Liver (tissue), 9 donors: ENCODE results near the gene KLHL30. TPM values are rescaled to one million over a fixed set of nuclear protein-coding genes. Genes with fewer than 3 reads are reported as not detected.

Experiments
- DNase-seq: peaks from one replicate; pipeline ENCODE4 v3.0.0-alpha.2; 2017; ENCODE audit warnings: low spot score
- H3K27ac ChIP-seq, 2 donors: one replicate each; pipeline ENCODE4 v1.7.0; 2013; ENCODE audit warnings: inconsistent platforms in 2 of 2, low read length in 2 of 2, control low read depth in 1 of 2, low read depth in 1 of 2, mild to moderate bottlenecking in 1 of 2
- H3K27me3 ChIP-seq, 4 donors: one replicate each; pipeline versions ENCODE4 v1.6.1 to v1.7.0; 2013; ENCODE audit warnings: low read length in 3 of 4, inconsistent platforms in 1 of 4, mild to moderate bottlenecking in 1 of 4, moderate library complexity in 1 of 4; ENCODE audit not compliant: control insufficient read depth in 4 of 4, insufficient read depth in 4 of 4
- H3K36me3 ChIP-seq, 4 donors: one replicate each; pipeline versions ENCODE4 v1.6.1 to v1.7.0; 2013; ENCODE audit warnings: low read length in 3 of 4, mild to moderate bottlenecking in 3 of 4, low read depth in 1 of 4, moderate library complexity in 1 of 4; ENCODE audit not compliant: control insufficient read depth in 4 of 4, insufficient read depth in 3 of 4
- H3K4me1 ChIP-seq, 4 donors: one replicate each; pipeline versions ENCODE4 v1.6.1 to v1.7.0; 2013; ENCODE audit warnings: low read length in 3 of 4, mild to moderate bottlenecking in 3 of 4, moderate library complexity in 1 of 4; ENCODE audit not compliant: control insufficient read depth in 4 of 4, insufficient read depth in 4 of 4
- H3K4me3 ChIP-seq, 3 donors: one replicate each; pipeline versions ENCODE4 v1.6.1 to v1.7.0; 2013; ENCODE audit warnings: low read length in 3 of 3, control low read depth in 1 of 3, low read depth in 1 of 3, mild to moderate bottlenecking in 1 of 3
- H3K9ac ChIP-seq, 2 donors: one replicate each; pipeline ENCODE4 v1.7.0; 2013; ENCODE audit warnings: low read length in 2 of 2, mild to moderate bottlenecking in 2 of 2, moderate library complexity in 2 of 2, control low read depth in 1 of 2, low read depth in 1 of 2
- H3K9me3 ChIP-seq, 4 donors: one replicate each; pipeline versions ENCODE4 v1.6.1 to v1.7.0; 2013; ENCODE audit warnings: low read length in 3 of 4; ENCODE audit not compliant: control insufficient read depth in 4 of 4
- ATF3 ChIP-seq: IDR thresholded peaks from 2 replicates; pipeline ENCODE4 v1.6.1; 2016; ENCODE audit warnings: antibody characterized with exemption
- CTCF ChIP-seq: fragments of 150-350 bp; IDR thresholded peaks from 2 replicates; pipeline ENCODE4 v1.5.1; 2017; ENCODE audit warnings: improper control_type of control experiment, low read depth, low read length; ENCODE audit not compliant: missing input control
- EGR1 ChIP-seq, 2 donors: IDR thresholded peaks; 2 replicates each; pipeline ENCODE4 v1.6.1; 2016 to 2018; ENCODE audit warnings: antibody characterized with exemption in 2 of 2, low read depth in 2 of 2
- FOXA2 ChIP-seq: IDR thresholded peaks from 2 replicates; pipeline ENCODE4 v1.6.1; 2016; ENCODE audit warnings: antibody characterized with exemption
- GABPA ChIP-seq, 2 donors: IDR thresholded peaks in 1 of 2; conservative IDR thresholded peaks in 1 of 2; 2 replicates each; pipeline ENCODE4 v1.6.1; 2016; ENCODE audit warnings: antibody characterized with exemption in 2 of 2, mild to moderate bottlenecking in 1 of 2, moderate library complexity in 1 of 2
- HNF4A ChIP-seq, 2 donors: conservative IDR thresholded peaks; 2 replicates each; pipeline ENCODE4 v1.6.1; 2016; ENCODE audit warnings: antibody characterized with exemption in 2 of 2, mild to moderate bottlenecking in 2 of 2
- HNF4G ChIP-seq: IDR thresholded peaks from 2 replicates; pipeline ENCODE4 v1.6.1; 2016; ENCODE audit warnings: antibody characterized with exemption
- JUND ChIP-seq, 2 donors: IDR thresholded peaks; 2 replicates each; pipeline ENCODE4 v1.6.1; 2016; ENCODE audit warnings: antibody characterized with exemption in 2 of 2
- NR2F2 ChIP-seq: IDR thresholded peaks from 2 replicates; pipeline ENCODE4 v1.6.1; 2016; ENCODE audit warnings: antibody characterized with exemption
- RAD21 ChIP-seq, 2 donors: IDR thresholded peaks; 2 replicates each; pipeline ENCODE4 v1.6.1; 2016; ENCODE audit warnings: antibody characterized with exemption in 2 of 2, mild to moderate bottlenecking in 2 of 2
- TAF1 ChIP-seq: conservative IDR thresholded peaks from 2 replicates; pipeline ENCODE4 v1.6.1; 2016; ENCODE audit warnings: antibody characterized with exemption, mild to moderate bottlenecking
- YY1 ChIP-seq: IDR thresholded peaks from 2 replicates; pipeline ENCODE4 v1.6.1; 2016; ENCODE audit warnings: antibody characterized with exemption, mild to moderate bottlenecking
- WGBS: extraction: QIAGEN DNeasy Blood & Tissue Kit; methylation state at CpG from one replicate; pipeline ENCODE4 v1.1.7; 2013; 5-methylcytosine and 5-hydroxymethylcytosine counted together
- polyA plus RNA-seq, 2 donors: library from polyadenylated mRNA; stranded (reverse) in 1 of 2; unstranded in 1 of 2; fragments of 200-250 nt in 1 of 2; fragments of >200 nt in 1 of 2; fragmentation: Nextera tagmentation in 1 of 2; extraction: Ambion mirVana in 1 of 2; gene quantifications; one replicate each; pipeline versions ENCODE4 v1.2.1 to v1.2.3, GENCODE V29; 2013 to 2015
- total RNA-seq, 2 donors: library from RNA; depleted of rRNA; stranded (reverse); fragments of >200 nt; gene quantifications; one replicate each; pipeline ENCODE4 v1.2.3, GENCODE V29; 2014
- TF ChIP-seq, protein P1 (sequence below): IDR thresholded peaks from 2 replicates; pipeline ENCODE4 v1.6.1; 2016; ENCODE audit warnings: antibody characterized with exemption
- TF ChIP-seq, protein P2 (sequence below): IDR thresholded peaks from 2 replicates; pipeline ENCODE4 v1.6.1; 2016; ENCODE audit warnings: antibody characterized with exemption, mild to moderate bottlenecking
- donor health status: healthy.
- donor health status: healthy.
- donor health status: healthy.
- donor health status: healthy.
- donor health status: healthy.

Gene KLHL30
- total and polyA plus RNA-seq, 4 donors: 0.05 to 0.08 TPM; not detected in 2

DNA sequence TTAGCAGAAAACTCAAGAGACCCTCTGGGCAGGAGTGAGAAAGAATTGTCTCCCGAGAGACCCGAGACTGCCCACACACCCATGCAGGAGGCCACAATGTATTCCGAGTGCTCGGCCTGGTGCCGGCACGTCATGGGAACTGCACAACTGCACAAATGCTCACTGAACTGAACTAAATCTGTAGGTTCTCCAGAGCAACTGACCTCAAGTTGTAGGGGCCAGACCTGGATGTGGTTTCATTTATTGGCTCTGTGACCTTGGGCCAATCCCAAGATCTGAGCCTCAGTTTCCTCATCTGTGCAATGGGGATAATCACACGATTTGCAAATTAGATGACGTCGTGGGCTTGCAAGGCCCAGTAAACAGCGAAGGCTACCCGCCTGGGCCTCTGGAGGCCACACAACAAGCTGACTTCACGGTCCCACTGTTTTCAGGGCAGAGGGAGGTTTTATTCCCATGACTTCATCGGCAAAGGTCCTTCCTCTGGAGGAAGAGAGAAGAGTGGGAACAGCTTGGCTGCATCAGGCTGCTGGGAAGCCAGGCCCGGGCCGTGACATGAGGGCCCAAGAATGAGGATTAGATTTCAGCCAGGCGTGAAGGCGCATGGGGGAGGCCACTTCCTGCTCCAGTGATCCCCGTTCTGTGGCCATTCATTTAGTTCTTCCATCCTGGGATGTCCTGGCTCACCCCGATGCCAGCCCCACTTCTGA is 16.7 kb downstream of the KLHL30 start:
- Histone ChIP-seq H3K27me3 (no peaks in the 10 kb centered on the region), H3K9ac (no peak overlapping the region), H3K4me3 (no peak overlapping the region), H3K9me3 (no peaks in the 10 kb centered on the region), H3K27ac (peak overlapping the region in 1 of 2 donors; percentile 2), H3K36me3 (no peaks in the 10 kb centered on the region), H3K4me1 (peaks cover 0 to 5% (median 2%) of the 10 kb centered on the region in 4 donors)
- WGBS: 86% methylated on average over 19 of the region's 19 CpGs
- DNase-seq: no peak
- TF ChIP-seq YY1 (no peak), GABPA (IDR thresholded peaks at IDR 0.05 in 1 of 2, conservative IDR thresholded peaks at IDR 0.05 in 1 of 2) (no peak), HNF4G (no peak), NR2F2 (no peak), TAF1 (no peak), EGR1 (IDR thresholded peaks at IDR 0.05; ENCODE audit: low read depth in 2 of 2) (no peak)
- TF ChIP-seq, protein P1, sequence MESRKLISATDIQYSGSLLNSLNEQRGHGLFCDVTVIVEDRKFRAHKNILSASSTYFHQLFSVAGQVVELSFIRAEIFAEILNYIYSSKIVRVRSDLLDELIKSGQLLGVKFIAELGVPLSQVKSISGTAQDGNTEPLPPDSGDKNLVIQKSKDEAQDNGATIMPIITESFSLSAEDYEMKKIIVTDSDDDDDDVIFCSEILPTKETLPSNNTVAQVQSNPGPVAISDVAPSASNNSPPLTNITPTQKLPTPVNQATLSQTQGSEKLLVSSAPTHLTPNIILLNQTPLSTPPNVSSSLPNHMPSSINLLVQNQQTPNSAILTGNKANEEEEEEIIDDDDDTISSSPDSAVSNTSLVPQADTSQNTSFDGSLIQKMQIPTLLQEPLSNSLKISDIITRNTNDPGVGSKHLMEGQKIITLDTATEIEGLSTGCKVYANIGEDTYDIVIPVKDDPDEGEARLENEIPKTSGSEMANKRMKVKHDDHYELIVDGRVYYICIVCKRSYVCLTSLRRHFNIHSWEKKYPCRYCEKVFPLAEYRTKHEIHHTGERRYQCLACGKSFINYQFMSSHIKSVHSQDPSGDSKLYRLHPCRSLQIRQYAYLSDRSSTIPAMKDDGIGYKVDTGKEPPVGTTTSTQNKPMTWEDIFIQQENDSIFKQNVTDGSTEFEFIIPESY: no peak

DNA sequence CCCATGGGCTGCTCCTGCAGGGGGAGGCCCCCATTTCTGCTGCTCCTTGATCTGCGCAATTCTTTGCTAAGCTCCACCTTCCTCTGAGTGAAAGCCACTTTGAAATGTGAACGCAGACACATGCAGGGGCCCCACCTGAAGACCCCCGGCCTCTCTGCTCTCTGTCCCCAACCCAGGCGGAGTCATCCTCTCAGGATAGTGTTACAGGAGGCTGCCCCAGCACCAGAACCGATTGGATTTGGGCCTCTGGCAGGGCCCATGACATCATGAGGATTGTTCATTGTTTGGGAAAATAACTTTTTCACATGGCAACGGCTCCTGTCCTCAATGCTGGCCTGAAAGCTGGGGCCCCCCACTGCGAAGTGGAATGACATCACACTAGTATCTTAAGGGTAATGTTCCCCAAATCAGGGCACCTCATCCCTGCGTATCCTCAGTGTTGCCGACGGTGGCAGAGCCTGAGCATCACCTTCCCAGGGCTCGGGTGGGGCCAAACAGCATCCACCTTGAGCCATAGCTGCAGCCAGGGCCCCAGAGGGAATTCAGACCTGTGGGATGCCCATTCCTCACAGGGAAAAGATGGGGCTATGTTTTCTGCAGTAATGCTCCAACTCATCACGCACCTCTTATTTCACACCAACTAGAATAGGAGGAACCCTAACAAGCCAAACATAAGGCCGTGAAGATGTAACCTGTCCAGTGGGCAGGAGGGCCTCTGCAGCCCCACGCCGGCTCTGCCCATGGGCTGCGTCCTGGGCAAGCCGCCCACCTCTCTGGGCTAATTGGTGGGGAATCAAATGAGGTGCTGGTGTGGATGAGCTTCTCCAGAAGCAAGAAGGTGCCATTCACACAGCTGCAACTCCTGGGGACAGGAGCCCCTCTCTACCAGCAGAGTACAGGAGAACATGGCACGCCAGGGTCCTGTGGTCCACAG is 17.6 kb downstream of the KLHL30 start:
- Histone ChIP-seq H3K36me3 (no peaks in the 10 kb centered on the region), H3K4me1 (peaks cover 0 to 5% (median 2%) of the 10 kb centered on the region in 4 donors), H3K9ac (no peak overlapping the region), H3K27ac (no peak overlapping the region), H3K9me3 (no peaks in the 10 kb centered on the region), H3K4me3 (no peak overlapping the region), H3K27me3 (no peaks in the 10 kb centered on the region)
- WGBS: 82% methylated on average over 18 of the region's 18 CpGs
- DNase-seq: no peak
- TF ChIP-seq HNF4A (conservative IDR thresholded peaks at IDR 0.05) (no peak), YY1 (no peak), FOXA2 (no peak), CTCF (no peak), JUND (IDR thresholded peaks at IDR 0.05) (no peak), HNF4G (no peak), ATF3 (no peak), RAD21 (IDR thresholded peaks at IDR 0.05) (no peak), EGR1 (IDR thresholded peaks at IDR 0.05; ENCODE audit: low read depth in 2 of 2) (no peak)
- TF ChIP-seq, protein P2, sequence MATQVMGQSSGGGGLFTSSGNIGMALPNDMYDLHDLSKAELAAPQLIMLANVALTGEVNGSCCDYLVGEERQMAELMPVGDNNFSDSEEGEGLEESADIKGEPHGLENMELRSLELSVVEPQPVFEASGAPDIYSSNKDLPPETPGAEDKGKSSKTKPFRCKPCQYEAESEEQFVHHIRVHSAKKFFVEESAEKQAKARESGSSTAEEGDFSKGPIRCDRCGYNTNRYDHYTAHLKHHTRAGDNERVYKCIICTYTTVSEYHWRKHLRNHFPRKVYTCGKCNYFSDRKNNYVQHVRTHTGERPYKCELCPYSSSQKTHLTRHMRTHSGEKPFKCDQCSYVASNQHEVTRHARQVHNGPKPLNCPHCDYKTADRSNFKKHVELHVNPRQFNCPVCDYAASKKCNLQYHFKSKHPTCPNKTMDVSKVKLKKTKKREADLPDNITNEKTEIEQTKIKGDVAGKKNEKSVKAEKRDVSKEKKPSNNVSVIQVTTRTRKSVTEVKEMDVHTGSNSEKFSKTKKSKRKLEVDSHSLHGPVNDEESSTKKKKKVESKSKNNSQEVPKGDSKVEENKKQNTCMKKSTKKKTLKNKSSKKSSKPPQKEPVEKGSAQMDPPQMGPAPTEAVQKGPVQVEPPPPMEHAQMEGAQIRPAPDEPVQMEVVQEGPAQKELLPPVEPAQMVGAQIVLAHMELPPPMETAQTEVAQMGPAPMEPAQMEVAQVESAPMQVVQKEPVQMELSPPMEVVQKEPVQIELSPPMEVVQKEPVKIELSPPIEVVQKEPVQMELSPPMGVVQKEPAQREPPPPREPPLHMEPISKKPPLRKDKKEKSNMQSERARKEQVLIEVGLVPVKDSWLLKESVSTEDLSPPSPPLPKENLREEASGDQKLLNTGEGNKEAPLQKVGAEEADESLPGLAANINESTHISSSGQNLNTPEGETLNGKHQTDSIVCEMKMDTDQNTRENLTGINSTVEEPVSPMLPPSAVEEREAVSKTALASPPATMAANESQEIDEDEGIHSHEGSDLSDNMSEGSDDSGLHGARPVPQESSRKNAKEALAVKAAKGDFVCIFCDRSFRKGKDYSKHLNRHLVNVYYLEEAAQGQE: no peak
